Endothelial cell of umbilical vein (primary cell): ENCODE results near the gene BCL11B. TPM values are rescaled to one million over a fixed set of nuclear protein-coding genes. Genes with fewer than 3 reads are reported as not detected.

Experiments
- BruUV-seq: library from RNA; stranded (reverse); fragments of 400-500 nt; replicated peaks from 2 replicates; lab custom pipeline; 2021; lab: Mats Ljungman, UMichigan
- CTCF ChIA-PET: fragments of 300-600, 350-600 bp; sonication (Branson Sonifier 250); formaldehyde crosslinking; loops from one replicate; lab custom pipeline; 2021; ENCODE audit warnings: antibody characterized with exemption, inconsistent platforms; lab: Charles Lee
- POLR2A ChIA-PET: fragments of 300-600, 350-600 bp; sonication (Branson Sonifier 250); formaldehyde crosslinking; loops from one replicate; lab custom pipeline; 2021; ENCODE audit warnings: antibody characterized with exemption, inconsistent platforms; lab: Charles Lee
- DNase-seq: peaks from one replicate; pipeline ENCODE4 v3.0.0-alpha.2; 2011; ENCODE audit warnings: low read depth, low spot score
- FAIRE-seq: peaks from 2 replicates; lab custom pipeline; 2011; peaks lifted over from hg19 to GRCh38; lab: Jason Lieb, UNC
- H2AFZ ChIP-seq: 2 replicates; pipeline ENCODE4 v1.6.0; 2012; ENCODE audit warnings: low read depth, low read length, control low read depth, inconsistent platforms
- H3K27ac ChIP-seq: 2 replicates; pipeline ENCODE4 v1.5.1; 2011; ENCODE audit warnings: low read depth, mild to moderate bottlenecking, control low read depth, low read length, moderate library complexity; ENCODE audit not compliant: insufficient read depth
- H3K27me3 ChIP-seq, 2 experiments: 2 replicates each; pipeline versions ENCODE4 v1.6.0 to v1.6.1; 2011; ENCODE audit warnings: low read length in 2 of 2, mixed read lengths in 1 of 2; ENCODE audit not compliant: control insufficient read depth in 2 of 2, insufficient read depth in 2 of 2
- H3K36me3 ChIP-seq, 2 experiments: 2 replicates in 1 of 2; 3 replicates in 1 of 2; pipeline ENCODE4 v1.5.1; 2011; ENCODE audit warnings: low read length in 2 of 2, mild to moderate bottlenecking in 1 of 2, moderate library complexity in 1 of 2; ENCODE audit not compliant: control insufficient read depth in 2 of 2, insufficient read depth in 2 of 2; ENCODE audit errors: extremely low read depth in 1 of 2
- H3K4me1 ChIP-seq: 3 replicates; pipeline ENCODE4 v1.5.1; 2011; ENCODE audit warnings: mild to moderate bottlenecking, low read length; ENCODE audit not compliant: control insufficient read depth, insufficient read depth; ENCODE audit errors: extremely low read depth
- H3K4me2 ChIP-seq: 2 replicates; pipeline ENCODE4 v1.6.1; 2011; ENCODE audit warnings: low read length, control low read depth, mixed read lengths; ENCODE audit not compliant: insufficient read depth
- H3K4me3 ChIP-seq, 3 experiments: fragments of 200-600 bp in 1 of 3; sonication (generic), shearing (Covaris generic) in 1 of 3; replicated peaks in 1 of 3; 2 replicates each; pipeline ENCODE4 v1.5.1; 2011 to 2016; ENCODE audit warnings: control low read depth in 3 of 3, low read length in 3 of 3, mild to moderate bottlenecking in 2 of 3, inconsistent platforms in 1 of 3, low read depth in 1 of 3, moderate library complexity in 1 of 3; ENCODE audit not compliant: insufficient read depth in 1 of 3
- H3K79me2 ChIP-seq: 2 replicates; pipeline ENCODE4 v1.6.0; 2012; ENCODE audit warnings: low read length, inconsistent platforms; ENCODE audit not compliant: control insufficient read depth, insufficient read depth
- H3K9ac ChIP-seq: replicated peaks from 2 replicates; pipeline ENCODE3; 2011; ENCODE audit warnings: low read length, control low read depth; ENCODE audit not compliant: insufficient read depth; ENCODE audit errors: extremely low read depth
- H3K9me1 ChIP-seq: replicated peaks from 3 replicates; pipeline ENCODE4 v1.6.0; 2011; ENCODE audit warnings: mild to moderate bottlenecking, low read length; ENCODE audit not compliant: control insufficient read depth, insufficient read depth; ENCODE audit errors: extremely low read depth
- H3K9me3 ChIP-seq: replicated peaks from 2 replicates; pipeline ENCODE4 v1.5.1; 2012; ENCODE audit warnings: low read length, inconsistent platforms; ENCODE audit not compliant: control insufficient read depth, insufficient read depth
- H4K20me1 ChIP-seq: replicated peaks from 2 replicates; pipeline ENCODE3; 2011; ENCODE audit warnings: mild to moderate bottlenecking, low read length; ENCODE audit not compliant: control insufficient read depth, insufficient read depth; ENCODE audit errors: extremely low read depth
- EZH2 ChIP-seq: IDR thresholded peaks from 2 replicates; pipeline ENCODE4 v1.6.1; 2012; ENCODE audit warnings: borderline replicate concordance, low read depth, mild to moderate bottlenecking, moderate library complexity, low read length, inconsistent platforms; ENCODE audit not compliant: severe bottlenecking
- FOS ChIP-seq: IDR thresholded peaks from 2 replicates; pipeline ENCODE4 v1.6.1; 2011; ENCODE audit warnings: mild to moderate bottlenecking, low read length, moderate library complexity, borderline replicate concordance; ENCODE audit not compliant: insufficient read depth
- GATA2 ChIP-seq: IDR thresholded peaks from 2 replicates; pipeline ENCODE4 v1.7.0; 2011; ENCODE audit warnings: low read depth, mild to moderate bottlenecking, moderate library complexity, mixed read lengths, low read length; ENCODE audit not compliant: insufficient read length, insufficient read depth
- JUN ChIP-seq: IDR thresholded peaks from 2 replicates; pipeline ENCODE4 v1.6.1; 2011; ENCODE audit warnings: borderline replicate concordance, low read depth; ENCODE audit not compliant: insufficient read length, insufficient read depth
- MYC ChIP-seq: IDR thresholded peaks from one replicate; pipeline ENCODE4 v1.6.1; 2011; ENCODE audit warnings: mild to moderate bottlenecking, low read depth, low read length
- POLR2A ChIP-seq: IDR thresholded peaks from 2 replicates; pipeline ENCODE4 v1.6.1; 2012; ENCODE audit warnings: low read depth, mild to moderate bottlenecking, control low read depth, low read length
- POLR2AphosphoS5 ChIP-seq: IDR thresholded peaks from 2 replicates; pipeline ENCODE4 v1.6.1; 2012; ENCODE audit warnings: low read depth, mild to moderate bottlenecking, control low read depth, low read length, moderate library complexity; ENCODE audit not compliant: insufficient read depth
- dilution Hi-C: fragments of 300-500 bp; cut with MboI; formaldehyde crosslinking; loops from one replicate; pipeline ENCODE4 v1.15.0; 2019; ENCODE audit warnings: low sequenced_read_pairs; ENCODE audit not compliant: extremely low pct_ligation_motif_present
- intact Hi-C: fragments of 100-400 bp; cut with micrococcal nuclease; formaldehyde crosslinking; loops from one replicate; pipeline ENCODE4 v1.10.0; 2022
- polyA plus RNA-seq, 4 experiments: library from polyadenylated mRNA; depleted of rRNA in 3 of 4; stranded (reverse) in 3 of 4; unstranded in 1 of 4; fragments of >200 nt; gene quantifications; 2 replicates each; pipeline versions ENCODE4 v1.2.1 to v1.2.3, GENCODE V29; 2011 to 2012; ENCODE audit warnings: missing spikeins in 1 of 4
- total RNA-seq: library from RNA; stranded (reverse); gene quantifications from 2 replicates; pipeline ENCODE4 v1.2.3, GENCODE V29; 2021
- TF ChIP-seq, protein P1 (sequence below): IDR thresholded peaks from 2 replicates; pipeline ENCODE4 v1.6.1; 2011; ENCODE audit not compliant: insufficient read depth, insufficient read length
- TF ChIP-seq, protein P2 (sequence below), 2 donors: IDR thresholded peaks; 1 replicate in 1 of 2; 2 replicates in 1 of 2; pipeline ENCODE4 v1.5.1; 2011; ENCODE audit warnings: low read length in 2 of 2, mild to moderate bottlenecking in 2 of 2, moderate library complexity in 2 of 2, control low read depth in 1 of 2, inconsistent platforms in 1 of 2, low read depth in 1 of 2; ENCODE audit not compliant: insufficient read depth in 1 of 2; ENCODE audit errors: extremely low read depth in 1 of 2

Gene BCL11B
- total and polyA plus RNA-seq, 2 donors (not counting 3 experiments of a cell fraction or from before 2014, with no cell fraction given) = 0.03 to 0.07 TPM

DNA sequence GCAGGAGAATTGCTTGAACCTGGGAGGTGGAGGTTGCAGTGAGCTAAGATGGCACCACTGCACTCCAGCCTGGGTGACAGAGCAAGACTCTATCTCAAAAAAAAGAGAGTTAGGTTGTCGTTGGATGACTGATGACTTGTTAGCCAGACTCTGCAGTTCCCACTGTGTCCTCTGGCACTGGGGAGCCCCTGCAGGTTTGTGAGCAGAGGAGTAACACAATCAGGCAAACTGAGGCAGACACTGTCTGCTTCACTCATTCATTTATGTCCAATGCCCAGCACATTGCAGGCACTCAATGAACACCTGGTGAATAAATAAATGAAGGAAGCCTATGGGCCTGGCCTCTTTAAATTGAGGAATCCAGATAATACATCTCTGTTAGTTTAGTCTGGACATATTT, 41.2 kb upstream of the BCL11B start:
- no peak overlapping the region for H3K4me2 ChIP-seq
- no peaks in the 10 kb centered on the region for H3K36me3 ChIP-seq
- BruUV-seq = no TSS peak
- H3K4me1 ChIP-seq = no peaks in the 10 kb centered on the region
- H3K9me1 ChIP-seq = no peaks in the 10 kb centered on the region
- H3K9ac ChIP-seq = no peak overlapping the region
- ChIA-PET CTCF (interaction anchor here (1.2 kb wide), 1 partner anchor 102 kb away, joined by 3 read pairs; no protein-coding TSS in a partner anchor), POLR2A (no interaction called here)
- H3K4me3 ChIP-seq = no peak overlapping the region
- TF ChIP-seq FOS (no peak), POLR2A (no peak), JUN (no peak), GATA2 (no peak), EZH2 (no peak), MYC (no peak), POLR2AphosphoS5 (no peak)
- TF ChIP-seq, protein P1, sequence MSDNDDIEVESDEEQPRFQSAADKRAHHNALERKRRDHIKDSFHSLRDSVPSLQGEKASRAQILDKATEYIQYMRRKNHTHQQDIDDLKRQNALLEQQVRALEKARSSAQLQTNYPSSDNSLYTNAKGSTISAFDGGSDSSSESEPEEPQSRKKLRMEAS = no peak
- TF ChIP-seq, protein P2, sequence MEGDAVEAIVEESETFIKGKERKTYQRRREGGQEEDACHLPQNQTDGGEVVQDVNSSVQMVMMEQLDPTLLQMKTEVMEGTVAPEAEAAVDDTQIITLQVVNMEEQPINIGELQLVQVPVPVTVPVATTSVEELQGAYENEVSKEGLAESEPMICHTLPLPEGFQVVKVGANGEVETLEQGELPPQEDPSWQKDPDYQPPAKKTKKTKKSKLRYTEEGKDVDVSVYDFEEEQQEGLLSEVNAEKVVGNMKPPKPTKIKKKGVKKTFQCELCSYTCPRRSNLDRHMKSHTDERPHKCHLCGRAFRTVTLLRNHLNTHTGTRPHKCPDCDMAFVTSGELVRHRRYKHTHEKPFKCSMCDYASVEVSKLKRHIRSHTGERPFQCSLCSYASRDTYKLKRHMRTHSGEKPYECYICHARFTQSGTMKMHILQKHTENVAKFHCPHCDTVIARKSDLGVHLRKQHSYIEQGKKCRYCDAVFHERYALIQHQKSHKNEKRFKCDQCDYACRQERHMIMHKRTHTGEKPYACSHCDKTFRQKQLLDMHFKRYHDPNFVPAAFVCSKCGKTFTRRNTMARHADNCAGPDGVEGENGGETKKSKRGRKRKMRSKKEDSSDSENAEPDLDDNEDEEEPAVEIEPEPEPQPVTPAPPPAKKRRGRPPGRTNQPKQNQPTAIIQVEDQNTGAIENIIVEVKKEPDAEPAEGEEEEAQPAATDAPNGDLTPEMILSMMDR (IDR thresholded peaks at IDR 0.05; ENCODE audit: extremely low read depth in 1 of 2, insufficient read depth in 1 of 2, low read depth in 1 of 2, low read length in 2 of 2) = no peak
- H3K27me3 ChIP-seq = no peaks in the 10 kb centered on the region
- intact Hi-C loops = no loop called here
- no peaks in the 10 kb centered on the region for H3K9me3 ChIP-seq
- H3K27ac ChIP-seq = no peak overlapping the region
- FAIRE-seq (no peak), DNase-seq (no peak)
- no peaks in the 10 kb centered on the region for H3K79me2 ChIP-seq
- dilution Hi-C loops = no loop called here
- H2AFZ ChIP-seq = no peak overlapping the region
- H4K20me1 ChIP-seq = no peaks in the 10 kb centered on the region
